ENCODE measurements around the gene STIM2.
A peak's percentile ranks its signal among the peaks of the same experiment; 100 is the strongest.

The STIM2 gene

GRCh38 chr4:27001398-27002164 lies 140.9 kb downstream of the STIM2 start:
- Histone ChIP-seq H3K79me2 (ENCODE audit: control insufficient read depth, insufficient read depth, low read length, poor library complexity) (no peaks in the 10 kb centered on the region), H3K36me3 (ENCODE audit: control insufficient read depth in 1 of 2, insufficient read depth in 2 of 2, low read length in 2 of 2) (no peaks in the 10 kb centered on the region), H3K18ac (ENCODE audit: low read length) (no peak overlapping the region), H3K79me1 (ENCODE audit: low read length) (no peaks in the 10 kb centered on the region), H3K4me2 (ENCODE audit: low read length) (no peak overlapping the region), H3K9me3 (ENCODE audit: insufficient read depth, low read depth, low read length) (no peaks in the 10 kb centered on the region), H3K27me3 (ENCODE audit: insufficient read depth, low read length) (no peaks in the 10 kb centered on the region), H4K12ac (ENCODE audit: low read depth, low read length) (no peak overlapping the region), H3K14ac (ENCODE audit: low read length) (no peak overlapping the region), H3K4me1 (ENCODE audit: control insufficient read depth in 1 of 2, insufficient read depth in 2 of 2, low read length in 2 of 2) (no peaks in the 10 kb centered on the region), H3K4me3 (ENCODE audit: low read depth, low read length) (no peak overlapping the region), H3K27ac (ENCODE audit: low read depth, low read length) (no peak overlapping the region), H4K91ac (ENCODE audit: low read depth, low read length) (no peak overlapping the region), H3K23ac (ENCODE audit: low read length) (no peak overlapping the region), H2BK12ac (ENCODE audit: low read length) (no peak overlapping the region), H3K9ac (ENCODE audit: low read length) (no peak overlapping the region), H2AK5ac (ENCODE audit: low read length) (no peak overlapping the region), H2BK120ac (ENCODE audit: insufficient read depth, low read length, poor library complexity) (no peak overlapping the region), H4K8ac (ENCODE audit: low read depth, low read length) (no peak overlapping the region), H2AFZ (ENCODE audit: insufficient read depth, low read length, poor library complexity) (no peak overlapping the region), H2BK5ac (ENCODE audit: low read depth, low read length, poor library complexity) (no peak overlapping the region), H3K4ac (ENCODE audit: low read depth, low read length) (no peak overlapping the region)
- WGBS (ENCODE audit: extremely low coverage, insufficient coverage, insufficient read length): no CpG with 5 or more reads among the region's 4 CpGs
- no peak for DNase-seq

GRCh38 chr4:27003642-27004113 lies 143.0 kb downstream of the STIM2 start:
- peaks cover 0 to under 1% of the 10 kb centered on the region in 2 experiments for H3K36me3 ChIP-seq (ENCODE audit: control insufficient read depth in 1 of 2, insufficient read depth in 2 of 2, low read length in 2 of 2)
- no peak overlapping the region for H3K18ac ChIP-seq (ENCODE audit: low read length)
- H3K27ac ChIP-seq (ENCODE audit: low read depth, low read length): no peak overlapping the region
- no peaks in the 10 kb centered on the region for H3K79me2 ChIP-seq (ENCODE audit: control insufficient read depth, insufficient read depth, low read length, poor library complexity)
- H3K79me1 ChIP-seq (ENCODE audit: low read length): no peaks in the 10 kb centered on the region
- H4K8ac ChIP-seq (ENCODE audit: low read depth, low read length): no peak overlapping the region
- no peak overlapping the region for H2BK12ac ChIP-seq (ENCODE audit: low read length)
- H2AK5ac ChIP-seq (ENCODE audit: low read length): no peak overlapping the region
- H3K14ac ChIP-seq (ENCODE audit: low read length): no peak overlapping the region
- H3K27me3 ChIP-seq (ENCODE audit: insufficient read depth, low read length): no peaks in the 10 kb centered on the region
- H3K4ac ChIP-seq (ENCODE audit: low read depth, low read length): no peak overlapping the region
- H3K4me1 ChIP-seq (ENCODE audit: control insufficient read depth in 1 of 2, insufficient read depth in 2 of 2, low read length in 2 of 2): no peaks in the 10 kb centered on the region
- H2BK5ac ChIP-seq (ENCODE audit: low read depth, low read length, poor library complexity): no peak overlapping the region
- no peak overlapping the region for H2BK120ac ChIP-seq (ENCODE audit: insufficient read depth, low read length, poor library complexity)
- no peak overlapping the region for H3K4me3 ChIP-seq (ENCODE audit: low read depth, low read length)
- H3K9ac ChIP-seq (ENCODE audit: low read length): no peak overlapping the region
- WGBS (ENCODE audit: extremely low coverage, insufficient coverage, insufficient read length): no CpG with 5 or more reads among the region's 5 CpGs
- DNase-seq: no peak
- no peak overlapping the region for H4K12ac ChIP-seq (ENCODE audit: low read depth, low read length)
- H3K23ac ChIP-seq (ENCODE audit: low read length): no peak overlapping the region
- no peak overlapping the region for H4K91ac ChIP-seq (ENCODE audit: low read depth, low read length)
- no peak overlapping the region for H3K4me2 ChIP-seq (ENCODE audit: low read length)
- no peak overlapping the region for H2AFZ ChIP-seq (ENCODE audit: insufficient read depth, low read length, poor library complexity)
- no peaks in the 10 kb centered on the region for H3K9me3 ChIP-seq (ENCODE audit: insufficient read depth, low read depth, low read length)

- no peaks in the 10 kb centered on the region for H3K27me3 ChIP-seq (ENCODE audit: insufficient read depth, low read length)
- no peak overlapping the region for H3K18ac ChIP-seq (ENCODE audit: low read length)
- H2BK5ac ChIP-seq (ENCODE audit: low read depth, low read length, poor library complexity): no peak overlapping the region
- H3K4me3 ChIP-seq (ENCODE audit: low read depth, low read length): no peak overlapping the region
- H2BK120ac ChIP-seq (ENCODE audit: insufficient read depth, low read length, poor library complexity): no peak overlapping the region
- no peaks in the 10 kb centered on the region for H3K79me2 ChIP-seq (ENCODE audit: control insufficient read depth, insufficient read depth, low read length, poor library complexity)
- H2AFZ ChIP-seq (ENCODE audit: insufficient read depth, low read length, poor library complexity): no peak overlapping the region
- H3K79me1 ChIP-seq (ENCODE audit: low read length): no peaks in the 10 kb centered on the region
- no peak overlapping the region for H2AK5ac ChIP-seq (ENCODE audit: low read length)
- peaks cover 0 to 2% of the 10 kb centered on the region in 2 experiments for H3K36me3 ChIP-seq (ENCODE audit: control insufficient read depth in 1 of 2, insufficient read depth in 2 of 2, low read length in 2 of 2)
- H4K91ac ChIP-seq (ENCODE audit: low read depth, low read length): no peak overlapping the region
- H3K23ac ChIP-seq (ENCODE audit: low read length): no peak overlapping the region
- no peak overlapping the region for H4K12ac ChIP-seq (ENCODE audit: low read depth, low read length)
- no peaks in the 10 kb centered on the region for H3K9me3 ChIP-seq (ENCODE audit: insufficient read depth, low read depth, low read length)
- no peak overlapping the region for H4K8ac ChIP-seq (ENCODE audit: low read depth, low read length)
- no peaks in the 10 kb centered on the region for H3K4me1 ChIP-seq (ENCODE audit: control insufficient read depth in 1 of 2, insufficient read depth in 2 of 2, low read length in 2 of 2)
- peak in 1 of 2 donors; percentile 18 for DNase-seq
- H3K4ac ChIP-seq (ENCODE audit: low read depth, low read length): no peak overlapping the region
- H2BK12ac ChIP-seq (ENCODE audit: low read length): no peak overlapping the region
- H3K4me2 ChIP-seq (ENCODE audit: low read length): no peak overlapping the region
- H3K14ac ChIP-seq (ENCODE audit: low read length): no peak overlapping the region
- H3K9ac ChIP-seq (ENCODE audit: low read length): no peak overlapping the region
- H3K27ac ChIP-seq (ENCODE audit: low read depth, low read length): no peak overlapping the region
Measured at GRCh38 chr4:27005501-27005900, 144.9 kb downstream of the STIM2 start.

GRCh38 chr4:27005905-27006590 lies 145.4 kb downstream of the STIM2 start:
- Histone ChIP-seq H3K4me2 (ENCODE audit: low read length) (no peak overlapping the region), H3K4ac (ENCODE audit: low read depth, low read length) (no peak overlapping the region), H4K8ac (ENCODE audit: low read depth, low read length) (no peak overlapping the region), H2BK12ac (ENCODE audit: low read length) (no peak overlapping the region), H3K27ac (ENCODE audit: low read depth, low read length) (no peak overlapping the region), H3K4me1 (ENCODE audit: control insufficient read depth in 1 of 2, insufficient read depth in 2 of 2, low read length in 2 of 2) (no peaks in the 10 kb centered on the region), H3K79me1 (ENCODE audit: low read length) (no peaks in the 10 kb centered on the region), H3K9ac (ENCODE audit: low read length) (no peak overlapping the region), H3K23ac (ENCODE audit: low read length) (no peak overlapping the region), H3K14ac (ENCODE audit: low read length) (no peak overlapping the region), H2BK120ac (ENCODE audit: insufficient read depth, low read length, poor library complexity) (no peak overlapping the region), H2BK5ac (ENCODE audit: low read depth, low read length, poor library complexity) (no peak overlapping the region), H4K91ac (ENCODE audit: low read depth, low read length) (no peak overlapping the region), H3K9me3 (ENCODE audit: insufficient read depth, low read depth, low read length) (no peaks in the 10 kb centered on the region), H3K18ac (ENCODE audit: low read length) (no peak overlapping the region), H4K12ac (ENCODE audit: low read depth, low read length) (no peak overlapping the region), H3K79me2 (ENCODE audit: control insufficient read depth, insufficient read depth, low read length, poor library complexity) (no peaks in the 10 kb centered on the region), H2AFZ (ENCODE audit: insufficient read depth, low read length, poor library complexity) (no peak overlapping the region), H2AK5ac (ENCODE audit: low read length) (no peak overlapping the region), H3K36me3 (ENCODE audit: control insufficient read depth in 1 of 2, insufficient read depth in 2 of 2, low read length in 2 of 2) (peaks cover 0 to 2% of the 10 kb centered on the region in 2 experiments), H3K27me3 (ENCODE audit: insufficient read depth, low read length) (no peaks in the 10 kb centered on the region), H3K4me3 (ENCODE audit: low read depth, low read length) (no peak overlapping the region)
- DNase-seq: no peak
- WGBS (ENCODE audit: extremely low coverage, insufficient coverage, insufficient read length): no CpG with 5 or more reads among the region's 10 CpGs
